Mucosa of rectum (tissue), 2 donors: ENCODE data around the gene NDNF.

Experiments used
- H3K27ac ChIP-seq, 2 donors: one replicate each; pipeline ENCODE4 v1.7.0; 2013; ENCODE audit warnings: inconsistent platforms in 2 of 2, low read depth in 2 of 2, low read length in 2 of 2
- H3K27me3 ChIP-seq, 2 donors: one replicate each; pipeline ENCODE4 v1.7.0; 2013; ENCODE audit warnings: low read length in 2 of 2; ENCODE audit not compliant: control insufficient read depth in 2 of 2, insufficient read depth in 2 of 2
- H3K36me3 ChIP-seq, 2 donors: one replicate each; pipeline ENCODE4 v1.7.0; 2013; ENCODE audit warnings: low read length in 2 of 2; ENCODE audit not compliant: control insufficient read depth in 2 of 2, insufficient read depth in 2 of 2
- H3K4me1 ChIP-seq, 2 donors: one replicate each; pipeline ENCODE4 v1.7.0; 2013; ENCODE audit warnings: low read length in 2 of 2, mild to moderate bottlenecking in 1 of 2; ENCODE audit not compliant: control insufficient read depth in 2 of 2, insufficient read depth in 2 of 2
- H3K4me3 ChIP-seq, 2 donors: one replicate each; pipeline ENCODE4 v1.7.0; 2013; ENCODE audit warnings: low read length in 2 of 2
- H3K9ac ChIP-seq, 2 donors: one replicate each; pipeline ENCODE4 v1.7.0; 2013; ENCODE audit warnings: low read length in 2 of 2, low read depth in 1 of 2, mild to moderate bottlenecking in 1 of 2
- H3K9me3 ChIP-seq, 2 donors: one replicate each; pipeline ENCODE4 v1.7.0; 2013; ENCODE audit warnings: low read length in 2 of 2; ENCODE audit not compliant: control insufficient read depth in 2 of 2
- donor health status: healthy.
- donor health status: Normal muscosa, but diverticular disease.

NDNF gene, protein sequence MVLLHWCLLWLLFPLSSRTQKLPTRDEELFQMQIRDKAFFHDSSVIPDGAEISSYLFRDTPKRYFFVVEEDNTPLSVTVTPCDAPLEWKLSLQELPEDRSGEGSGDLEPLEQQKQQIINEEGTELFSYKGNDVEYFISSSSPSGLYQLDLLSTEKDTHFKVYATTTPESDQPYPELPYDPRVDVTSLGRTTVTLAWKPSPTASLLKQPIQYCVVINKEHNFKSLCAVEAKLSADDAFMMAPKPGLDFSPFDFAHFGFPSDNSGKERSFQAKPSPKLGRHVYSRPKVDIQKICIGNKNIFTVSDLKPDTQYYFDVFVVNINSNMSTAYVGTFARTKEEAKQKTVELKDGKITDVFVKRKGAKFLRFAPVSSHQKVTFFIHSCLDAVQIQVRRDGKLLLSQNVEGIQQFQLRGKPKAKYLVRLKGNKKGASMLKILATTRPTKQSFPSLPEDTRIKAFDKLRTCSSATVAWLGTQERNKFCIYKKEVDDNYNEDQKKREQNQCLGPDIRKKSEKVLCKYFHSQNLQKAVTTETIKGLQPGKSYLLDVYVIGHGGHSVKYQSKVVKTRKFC

GRCh38 chr4:121072224-121073003 is at the start of gene NDNF:
Gene NDNF, minus strand, starts transcription at chr4:121072535. Its CDS starts 26,698 bp downstream, at chr4:121045837.
- peak within 1 kb of the TSS; percentile 52 to 69 for H3K9ac ChIP-seq
- peak within 1 kb of the TSS; percentile 68 to 77 for H3K27ac ChIP-seq
- peaks cover 8 to 32% of the 10 kb centered on the region in 2 donors for H3K4me1 ChIP-seq
- H3K27me3 ChIP-seq, result peaks cover 4 to 9% of the 10 kb centered on the region in 2 donors
- H3K36me3 ChIP-seq, result no peaks in the 10 kb centered on the region
- H3K9me3 ChIP-seq, result no peaks in the 10 kb centered on the region
- peak within 1 kb of the TSS; percentile 75 to 76 for H3K4me3 ChIP-seq

DNA sequence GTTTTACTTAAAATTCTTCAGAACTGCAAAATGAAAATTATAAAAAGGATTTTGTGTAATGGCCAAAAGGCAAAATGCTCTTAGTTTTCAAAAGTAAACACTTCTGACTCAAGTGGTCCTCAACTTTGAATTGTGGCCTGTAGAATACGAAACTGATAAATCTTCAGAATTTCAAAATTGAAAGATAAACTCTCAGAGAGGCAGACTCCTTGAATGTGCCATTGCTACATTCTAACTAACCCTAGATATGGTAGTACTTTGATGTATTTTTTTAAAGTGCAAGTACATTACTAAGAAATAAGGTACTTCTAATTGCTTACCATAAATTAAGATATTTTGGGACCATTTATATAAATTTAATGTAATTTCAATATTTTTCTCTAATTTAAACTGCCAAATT is 47.4 kb upstream of the NDNF start:
- no peaks in the 10 kb centered on the region for H3K9me3 ChIP-seq
- no peak overlapping the region for H3K27ac ChIP-seq
- no peaks in the 10 kb centered on the region for H3K36me3 ChIP-seq
- no peaks in the 10 kb centered on the region for H3K27me3 ChIP-seq
- no peaks in the 10 kb centered on the region for H3K4me1 ChIP-seq
- H3K4me3 ChIP-seq, result no peak overlapping the region
- H3K9ac ChIP-seq, result no peak overlapping the region

DNA sequence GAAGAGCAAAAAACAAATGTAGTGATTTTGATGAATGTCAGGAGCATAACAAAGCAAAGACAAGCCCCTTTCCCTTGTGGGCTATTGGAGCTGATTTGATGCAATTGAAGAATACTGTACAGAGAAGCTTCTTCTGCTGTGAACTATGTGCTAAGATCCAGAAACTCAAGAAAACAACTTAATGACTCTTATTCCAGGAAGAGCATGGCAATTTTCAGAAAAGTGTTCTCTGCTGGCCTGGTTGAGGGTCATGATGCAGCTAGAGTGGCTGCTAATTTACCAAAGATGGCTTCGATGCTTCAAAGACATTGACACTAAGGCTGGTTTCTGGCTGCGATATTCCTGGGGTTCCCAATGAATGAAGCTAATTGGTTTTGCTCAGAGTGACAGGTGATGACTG is 46.0 kb upstream of the NDNF start:
- no peak overlapping the region for H3K9ac ChIP-seq
- no peak overlapping the region for H3K4me3 ChIP-seq
- H3K4me1 ChIP-seq, result no peaks in the 10 kb centered on the region
- no peaks in the 10 kb centered on the region for H3K27me3 ChIP-seq
- no peaks in the 10 kb centered on the region for H3K36me3 ChIP-seq
- H3K27ac ChIP-seq, result no peak overlapping the region
- no peaks in the 10 kb centered on the region for H3K9me3 ChIP-seq

DNA sequence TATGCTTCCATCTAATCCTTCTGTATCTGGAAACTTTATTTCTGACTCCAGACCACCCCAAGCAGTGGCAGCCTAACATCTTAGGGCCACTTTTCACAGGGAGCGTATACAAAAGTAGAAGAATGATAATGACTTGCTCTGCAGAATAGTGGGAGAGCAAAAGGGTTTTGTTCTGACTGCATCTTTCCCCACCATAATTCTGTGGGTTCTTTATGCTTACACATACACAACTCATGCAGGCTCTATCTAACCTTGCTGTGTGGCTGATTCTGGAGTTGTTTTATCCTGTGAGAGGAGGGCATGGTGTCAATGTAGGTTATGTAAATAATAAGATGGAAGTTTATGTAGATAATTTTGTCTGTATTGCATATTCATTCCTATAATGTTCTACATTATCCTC is 42.4 kb upstream of the NDNF start:
- H3K4me3 ChIP-seq, result no peak overlapping the region
- H3K9ac ChIP-seq, result no peak overlapping the region
- H3K27ac ChIP-seq, result no peak overlapping the region
- no peaks in the 10 kb centered on the region for H3K4me1 ChIP-seq
- H3K9me3 ChIP-seq, result no peaks in the 10 kb centered on the region
- no peaks in the 10 kb centered on the region for H3K36me3 ChIP-seq
- H3K27me3 ChIP-seq, result no peaks in the 10 kb centered on the region

GRCh38 chr4:121112530-121112929 is 40.2 kb upstream of the NDNF start:
- Histone ChIP-seq H3K9ac (no peak overlapping the region), H3K27ac (no peak overlapping the region), H3K4me3 (no peak overlapping the region), H3K36me3 (no peaks in the 10 kb centered on the region), H3K9me3 (no peaks in the 10 kb centered on the region), H3K4me1 (no peaks in the 10 kb centered on the region), H3K27me3 (no peaks in the 10 kb centered on the region)

- Histone ChIP-seq H3K27me3 (no peaks in the 10 kb centered on the region), H3K27ac (no peak overlapping the region), H3K4me1 (no peaks in the 10 kb centered on the region)
Measured at GRCh38 chr4:121108557-121108956, 36.2 kb upstream of the NDNF start.

GRCh38 chr4:121107507-121107906 is 35.2 kb upstream of the NDNF start:
- no peak overlapping the region for H3K9ac ChIP-seq
- no peaks in the 10 kb centered on the region for H3K27me3 ChIP-seq
- H3K4me3 ChIP-seq, result no peak overlapping the region
- H3K27ac ChIP-seq, result no peak overlapping the region
- H3K36me3 ChIP-seq, result no peaks in the 10 kb centered on the region
- no peaks in the 10 kb centered on the region for H3K9me3 ChIP-seq
- H3K4me1 ChIP-seq, result no peaks in the 10 kb centered on the region

More at GRCh38 chr4:121108557-121108956, 36.2 kb upstream of the NDNF start:
- Histone ChIP-seq H3K9me3 (no peaks in the 10 kb centered on the region), H3K4me3 (no peak overlapping the region), H3K9ac (no peak overlapping the region), H3K36me3 (no peaks in the 10 kb centered on the region)

DNA sequence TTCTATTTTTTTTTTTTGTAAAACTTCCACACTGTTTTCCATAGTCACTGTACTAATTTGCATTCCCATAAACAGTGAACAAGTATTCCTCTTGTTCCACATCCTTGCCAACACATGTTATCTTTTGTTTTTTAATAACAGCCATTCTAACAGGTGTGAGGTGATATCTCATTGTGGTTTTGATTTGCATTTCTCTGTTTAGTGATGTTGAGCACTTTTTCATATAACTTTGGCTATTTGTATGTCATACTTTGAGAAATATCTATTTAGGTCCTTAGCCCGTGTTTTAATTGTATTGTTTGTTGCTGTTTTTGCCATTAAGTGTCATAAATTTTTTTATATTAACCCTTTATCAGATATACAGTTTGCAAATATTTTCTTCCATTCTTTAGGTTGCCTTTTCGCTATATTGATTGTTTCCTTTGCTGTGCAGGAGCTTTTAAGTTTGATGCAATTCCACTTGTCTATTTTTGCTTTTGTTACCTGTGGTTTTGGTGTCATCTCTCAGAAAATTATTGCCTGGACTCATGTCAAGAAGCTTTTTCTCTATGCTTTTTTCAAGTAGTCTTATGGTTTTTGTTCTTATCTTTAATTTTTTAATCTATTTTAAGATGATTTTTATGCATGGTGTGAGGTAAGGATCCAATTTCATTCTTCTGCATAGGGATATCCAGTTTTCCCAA is 27.9 kb upstream of the NDNF start:
- H3K9me3 ChIP-seq, result no peaks in the 10 kb centered on the region
- H3K27ac ChIP-seq, result no peak overlapping the region
- H3K36me3 ChIP-seq, result no peaks in the 10 kb centered on the region
- no peaks in the 10 kb centered on the region for H3K4me1 ChIP-seq
- H3K4me3 ChIP-seq, result no peak overlapping the region
- H3K27me3 ChIP-seq, result no peaks in the 10 kb centered on the region
- H3K9ac ChIP-seq, result no peak overlapping the region

DNA sequence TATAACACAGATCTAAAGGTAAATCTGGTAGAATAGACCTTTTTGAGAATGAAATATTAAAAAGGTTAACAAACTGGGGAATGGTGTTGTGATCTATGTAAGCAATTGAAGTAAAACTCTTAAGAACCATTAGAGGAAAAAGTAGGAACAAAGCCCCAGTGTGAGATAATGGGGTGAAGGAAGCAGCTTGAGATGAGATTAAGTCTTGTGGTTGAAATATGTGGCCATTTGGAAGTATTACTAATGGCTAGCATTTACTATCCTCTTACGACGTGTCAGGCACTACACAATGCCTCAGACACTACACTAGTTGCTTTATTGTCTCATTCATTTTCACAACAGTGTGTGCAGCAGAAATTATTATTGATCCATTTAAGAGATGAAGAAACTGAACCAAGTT is 25.9 kb upstream of the NDNF start:
- Histone ChIP-seq H3K36me3 (no peaks in the 10 kb centered on the region), H3K9me3 (no peaks in the 10 kb centered on the region), H3K4me1 (no peaks in the 10 kb centered on the region), H3K9ac (no peak overlapping the region), H3K27me3 (no peaks in the 10 kb centered on the region), H3K27ac (no peak overlapping the region), H3K4me3 (no peak overlapping the region)

- no peak overlapping the region for H3K4me3 ChIP-seq
- no peaks in the 10 kb centered on the region for H3K36me3 ChIP-seq
- no peaks in the 10 kb centered on the region for H3K9me3 ChIP-seq
- no peaks in the 10 kb centered on the region for H3K4me1 ChIP-seq
- H3K9ac ChIP-seq, result no peak overlapping the region
- no peaks in the 10 kb centered on the region for H3K27me3 ChIP-seq
- H3K27ac ChIP-seq, result no peak overlapping the region
Measured at GRCh38 chr4:121096629-121097028, 24.3 kb upstream of the NDNF start.
